GM12878 (cell line): ENCODE results near the gene ZNF462. TPM values are rescaled to one million over a fixed set of nuclear protein-coding genes. Genes with fewer than 3 reads are reported as not detected.

ENCODE experiments used
- ATAC-seq: fragments of 200-7000 bp; cut with Tn5 transposase; 3 replicates; pipeline ENCODE4 v1.9.1; 2020; ENCODE audit warnings: mild to moderate bottlenecking, moderate library complexity
- BruUV-seq: library from RNA; stranded (reverse); fragments of 400-500 nt; replicated peaks from 2 replicates; lab custom pipeline; 2021; lab: Mats Ljungman, UMichigan
- CTCF ChIA-PET: fragments of 300-600 bp; sonication (Branson Sonifier 250); formaldehyde crosslinking; extraction: SDS; loops from one replicate; lab custom pipeline; 2021; ENCODE audit warnings: inconsistent platforms; lab: Yijun Ruan, JAX
- POLR2A ChIA-PET: fragments of 350-600 bp; formaldehyde crosslinking; extraction: SDS; loops from one replicate; lab custom pipeline; 2021; ENCODE audit warnings: inconsistent platforms; lab: Charles Lee
- RAD21 ChIA-PET: fragments of 300-600 bp; sonication (Branson Sonifier 250); formaldehyde crosslinking; loops from one replicate; lab custom pipeline; 2023; ENCODE audit warnings: antibody characterized with exemption; ENCODE audit not compliant: unreplicated experiment; lab: Charles Lee
- SMC1A ChIA-PET: fragments of 300-600 bp; sonication (Branson Sonifier 250); formaldehyde crosslinking; loops from one replicate; lab custom pipeline; 2023; ENCODE audit not compliant: unreplicated experiment, uncharacterized antibody; lab: Charles Lee
- DNase-seq: peaks from one replicate; pipeline ENCODE4 v3.0.0-alpha.2; 2011; ENCODE audit warnings: low read depth, low spot score
- FAIRE-seq: peaks from 3 replicates; lab custom pipeline; 2011; peaks lifted over from hg19 to GRCh38; lab: Jason Lieb, UNC
- H2AFZ ChIP-seq: 2 replicates; pipeline ENCODE4 v1.6.0; 2011; ENCODE audit warnings: low read depth, low read length, control low read depth; ENCODE audit not compliant: control insufficient read depth
- H3K27ac ChIP-seq: 2 replicates; pipeline ENCODE4 v1.5.1; 2011; ENCODE audit warnings: control low read depth; ENCODE audit not compliant: control insufficient read depth, insufficient read depth
- H3K27me3 ChIP-seq, 2 experiments: replicated peaks in 1 of 2; 2 replicates each; pipeline versions ENCODE4 v1.6.0 to v1.6.1; 2011; ENCODE audit warnings: low read length in 1 of 2; ENCODE audit not compliant: control insufficient read depth in 2 of 2, insufficient read depth in 2 of 2
- H3K36me3 ChIP-seq, 2 experiments: 2 replicates each; pipeline ENCODE4 v1.5.1; 2011; ENCODE audit warnings: low read length in 1 of 2; ENCODE audit not compliant: control insufficient read depth in 2 of 2, insufficient read depth in 2 of 2
- H3K4me1 ChIP-seq: 2 replicates; pipeline ENCODE4 v1.6.1; 2011; ENCODE audit warnings: mild to moderate bottlenecking, low read length, moderate library complexity, mixed read lengths; ENCODE audit not compliant: control insufficient read depth, insufficient read depth
- H3K4me2 ChIP-seq: 2 replicates; pipeline ENCODE4 v1.6.0; 2011; ENCODE audit warnings: control low read depth; ENCODE audit not compliant: control insufficient read depth, insufficient read depth
- H3K4me3 ChIP-seq: fragments of 200-600 bp; sonication (generic); 2 replicates; pipeline ENCODE4 v1.5.1; 2016
- H3K79me2 ChIP-seq: 2 replicates; pipeline ENCODE4 v1.6.0; 2011; ENCODE audit warnings: low read length; ENCODE audit not compliant: control insufficient read depth, insufficient read depth
- H3K9ac ChIP-seq: 2 replicates; pipeline ENCODE4 v1.8.0; 2011; ENCODE audit warnings: low read length, control low read depth, mixed read lengths; ENCODE audit not compliant: control insufficient read depth, insufficient read depth
- H3K9me3 ChIP-seq: replicated peaks from 3 replicates; pipeline ENCODE4 v1.5.1; 2011; ENCODE audit warnings: mild to moderate bottlenecking, low read length; ENCODE audit not compliant: control insufficient read depth, insufficient read depth
- H4K20me1 ChIP-seq: 2 replicates; pipeline ENCODE4 v1.6.0; 2011; ENCODE audit not compliant: control insufficient read depth, insufficient read depth
- BMI1 ChIP-seq: fragments of 450-650 bp; IDR thresholded peaks from 2 replicates; pipeline ENCODE4 v1.6.1; 2016; ENCODE audit warnings: mild to moderate bottlenecking, moderate library complexity, borderline replicate concordance
- EP300 ChIP-seq, 2 experiments: fragments of 150-350 bp in 1 of 2; IDR thresholded peaks; 2 replicates each; pipeline ENCODE4 v1.6.1; 2011 to 2012; ENCODE audit warnings: low read depth in 2 of 2, low read length in 2 of 2, borderline replicate concordance in 1 of 2, improper control_type of control experiment in 1 of 2, inconsistent platforms in 1 of 2; ENCODE audit not compliant: control insufficient read depth in 1 of 2
- MXI1 ChIP-seq: fragments of 150-350 bp; IDR thresholded peaks from 2 replicates; pipeline ENCODE4 v1.6.1; 2011; ENCODE audit warnings: low read depth, mild to moderate bottlenecking, inconsistent platforms, low read length, improper control_type of control experiment
- NFYA ChIP-seq: IDR thresholded peaks from 2 replicates; pipeline ENCODE4 v1.6.1; 2011; ENCODE audit warnings: low read depth, mild to moderate bottlenecking, low read length, improper control_type of control experiment, borderline replicate concordance
- POLR2A ChIP-seq: IDR thresholded peaks from 2 replicates; pipeline ENCODE4 v1.6.1; 2011; ENCODE audit warnings: low read depth, mild to moderate bottlenecking, low read length
- RUNX3 ChIP-seq: IDR thresholded peaks from 2 replicates; pipeline ENCODE4 v1.6.1; 2012; ENCODE audit warnings: low read length, inconsistent platforms
- SMARCA5 ChIP-seq: fragments of 450-650 bp; IDR thresholded peaks from 2 replicates; pipeline ENCODE4 v1.6.1; 2017; ENCODE audit warnings: mild to moderate bottlenecking
- TCF3 ChIP-seq: IDR thresholded peaks from 2 replicates; pipeline ENCODE4 v1.6.1; 2012; ENCODE audit warnings: low read depth, mild to moderate bottlenecking, low read length, borderline replicate concordance; ENCODE audit not compliant: insufficient read depth
- ZZZ3 ChIP-seq: IDR thresholded peaks from 2 replicates; pipeline ENCODE4 v1.6.1; 2011; ENCODE audit warnings: low read depth; ENCODE audit not compliant: control insufficient read depth, insufficient read length
- WGBS: methylation state at CpG from one replicate; pipeline ENCODE4 v1.1.6; 2016; ENCODE audit warnings: low lambda C conversion rate; ENCODE audit not compliant: insufficient replicate concordance, insufficient coverage; ENCODE audit errors: missing lambda C conversion rate; 5-methylcytosine and 5-hydroxymethylcytosine counted together
- in situ Hi-C: fragments of 300-500 bp; cut with MboI; formaldehyde crosslinking; loops from 9 replicates; pipeline ENCODE4 v1.14.3; 2018; ENCODE audit warnings: mixed read lengths
- intact Hi-C: fragments of 100-400 bp; cut with micrococcal nuclease; formaldehyde crosslinking; loops from one replicate; pipeline ENCODE4 v1.14.2; 2022; ENCODE audit not compliant: unreplicated experiment
- polyA plus RNA-seq, 11 experiments: library from polyadenylated mRNA; depleted of rRNA in 4 of 11; unstranded in 6 of 11; stranded (reverse) in 5 of 11; fragments of >200 nt; fragmentation: Nextera tagmentation in 4 of 11; fragmentation: Illumina TruSeq in 1 of 11; extraction: Ambion mirVana in 4 of 11; extraction: Trizol in 1 of 11; gene quantifications; 1 replicate in 1 of 11; 2 replicates in 10 of 11; pipeline versions ENCODE4 v1.2.1 to v1.2.3, GENCODE V29; 2011 to 2016; ENCODE audit warnings: inconsistent platforms in 2 of 11, missing spikeins in 2 of 11, low read depth in 1 of 11
- total RNA-seq, 4 experiments: library from RNA; depleted of rRNA in 3 of 4; stranded (reverse); fragments of >200 nt in 3 of 4; fragmentation: Illumina TruSeq in 1 of 4; extraction: Trizol in 1 of 4; gene quantifications; 2 replicates each; pipeline versions ENCODE4 v1.2.1 to v1.2.3, GENCODE V29; 2013 to 2021
- TF ChIP-seq, protein P1 (sequence below): fragments of 450-650 bp; IDR thresholded peaks from 2 replicates; pipeline ENCODE4 v1.6.1; 2017; ENCODE audit warnings: mild to moderate bottlenecking, moderate library complexity

ZNF462 gene
- total and polyA plus RNA-seq, 10 of the 15 experiments (the other 5 are each of a cell fraction or from before 2014, with no cell fraction given), result 0.27 to 13.7 (median 0.55) TPM

DNA sequence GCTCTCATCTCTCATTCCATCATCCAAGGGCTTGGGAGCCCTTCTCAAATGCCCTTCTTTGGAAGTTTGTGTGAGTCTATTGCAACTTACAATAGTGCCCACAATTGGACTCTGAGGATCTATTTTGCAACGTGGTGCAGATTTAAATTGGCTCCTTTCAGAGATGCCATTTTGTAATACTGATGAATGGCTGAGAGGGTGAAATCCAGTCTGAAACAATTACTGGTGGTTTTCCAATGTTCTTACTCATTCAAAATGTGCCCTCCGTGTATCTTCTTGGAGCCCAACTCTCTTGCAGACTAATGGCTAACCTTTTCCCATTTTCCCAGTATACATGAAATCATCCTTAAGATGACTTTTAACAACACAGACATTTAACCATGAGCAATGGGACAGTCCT is 6.1 kb downstream of the ZNF462 start:
- RAD21 ChIA-PET, result interaction anchor here (1.5 to 5.9 kb wide), 4 partner anchors 11 to 113 kb away, joined by 4 to 80 read pairs (median 7); no protein-coding TSS in a partner anchor
- H3K27ac ChIP-seq, result no peak overlapping the region
- no peaks in the 10 kb centered on the region for H3K4me1 ChIP-seq
- ATAC-seq (no peak), FAIRE-seq (no peak), DNase-seq (no peak)
- H3K27me3 ChIP-seq, result 0 out of 4 replicates have a peak, but pooled peaks cover 0 to 2% of the 10 kb centered on the region in 2 experiments
- no peak overlapping the region for H3K4me2 ChIP-seq
- POLR2A ChIA-PET, result interaction anchor here (0.6 to 1.9 kb wide), 5 partner anchors 8 to 392 kb away, joined by 3 to 8 read pairs (median 4); no protein-coding TSS in a partner anchor
- no peaks in the 10 kb centered on the region for H3K9me3 ChIP-seq
- no peak overlapping the region for H3K4me3 ChIP-seq
- H3K36me3 ChIP-seq, result no peaks in the 10 kb centered on the region
- TF ChIP-seq MXI1, result no peak
- no peak for TF ChIP-seq BMI1
- TF ChIP-seq POLR2A, result no peak
- TF ChIP-seq, protein P1, sequence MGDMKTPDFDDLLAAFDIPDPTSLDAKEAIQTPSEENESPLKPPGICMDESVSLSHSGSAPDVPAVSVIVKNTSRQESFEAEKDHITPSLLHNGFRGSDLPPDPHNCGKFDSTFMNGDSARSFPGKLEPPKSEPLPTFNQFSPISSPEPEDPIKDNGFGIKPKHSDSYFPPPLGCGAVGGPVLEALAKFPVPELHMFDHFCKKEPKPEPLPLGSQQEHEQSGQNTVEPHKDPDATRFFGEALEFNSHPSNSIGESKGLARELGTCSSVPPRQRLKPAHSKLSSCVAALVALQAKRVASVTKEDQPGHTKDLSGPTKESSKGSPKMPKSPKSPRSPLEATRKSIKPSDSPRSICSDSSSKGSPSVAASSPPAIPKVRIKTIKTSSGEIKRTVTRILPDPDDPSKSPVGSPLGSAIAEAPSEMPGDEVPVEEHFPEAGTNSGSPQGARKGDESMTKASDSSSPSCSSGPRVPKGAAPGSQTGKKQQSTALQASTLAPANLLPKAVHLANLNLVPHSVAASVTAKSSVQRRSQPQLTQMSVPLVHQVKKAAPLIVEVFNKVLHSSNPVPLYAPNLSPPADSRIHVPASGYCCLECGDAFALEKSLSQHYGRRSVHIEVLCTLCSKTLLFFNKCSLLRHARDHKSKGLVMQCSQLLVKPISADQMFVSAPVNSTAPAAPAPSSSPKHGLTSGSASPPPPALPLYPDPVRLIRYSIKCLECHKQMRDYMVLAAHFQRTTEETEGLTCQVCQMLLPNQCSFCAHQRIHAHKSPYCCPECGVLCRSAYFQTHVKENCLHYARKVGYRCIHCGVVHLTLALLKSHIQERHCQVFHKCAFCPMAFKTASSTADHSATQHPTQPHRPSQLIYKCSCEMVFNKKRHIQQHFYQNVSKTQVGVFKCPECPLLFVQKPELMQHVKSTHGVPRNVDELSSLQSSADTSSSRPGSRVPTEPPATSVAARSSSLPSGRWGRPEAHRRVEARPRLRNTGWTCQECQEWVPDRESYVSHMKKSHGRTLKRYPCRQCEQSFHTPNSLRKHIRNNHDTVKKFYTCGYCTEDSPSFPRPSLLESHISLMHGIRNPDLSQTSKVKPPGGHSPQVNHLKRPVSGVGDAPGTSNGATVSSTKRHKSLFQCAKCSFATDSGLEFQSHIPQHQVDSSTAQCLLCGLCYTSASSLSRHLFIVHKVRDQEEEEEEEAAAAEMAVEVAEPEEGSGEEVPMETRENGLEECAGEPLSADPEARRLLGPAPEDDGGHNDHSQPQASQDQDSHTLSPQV, result no peak
- no peak for TF ChIP-seq ZZZ3
- TF ChIP-seq TCF3, result no peak
- TF ChIP-seq RUNX3, result no peak
- TF ChIP-seq NFYA, result no peak
- no peak for TF ChIP-seq EP300 (IDR thresholded peaks at IDR 0.05; ENCODE audit: borderline replicate concordance in 1 of 2, control insufficient read depth in 1 of 2, low read depth in 2 of 2, low read length in 2 of 2)
- no peak for TF ChIP-seq SMARCA5
- in situ Hi-C loops (no loop called here), intact Hi-C loops (loop anchor here (5.0 kb wide), 2 partner anchors 168 to 303 kb away; no protein-coding TSS in a partner anchor)
- CTCF ChIA-PET, result interaction anchor here (1.0 to 6.0 kb wide), 4 partner anchors 53 to 254 kb away, joined by 3 to 26 read pairs (median 6); no protein-coding TSS in a partner anchor
- no peaks in the 10 kb centered on the region for H3K79me2 ChIP-seq
- 3% methylated on average over 2 of the region's 2 CpGs for WGBS
- no peaks in the 10 kb centered on the region; the same call in 1 of the 2 replicates for H4K20me1 ChIP-seq
- no TSS peak for BruUV-seq
- no peak overlapping the region for H3K9ac ChIP-seq
- SMC1A ChIA-PET, result interaction anchor here (1.0 to 19.8 kb wide), 11 partner anchors 16 to 116 kb away, joined by 3 to 219 read pairs (median 4); no protein-coding TSS in a partner anchor
- H2AFZ ChIP-seq, result no peak overlapping the region
